ENCODE data around the gene RIC1.

- TF ChIP-seq EZH2 (IDR thresholded peaks at IDR 0.05) = no peak
- no peak for TF ChIP-seq POLR2AphosphoS5 (IDR thresholded peaks at IDR 0.05; ENCODE audit: borderline replicate concordance, low read depth, low read length)
- TF ChIP-seq FOXP2 (optimal IDR thresholded peaks at IDR 0.05; ENCODE audit: control extremely low read depth, extremely low read length, insufficient read depth) = no peak
Observed at GRCh38 chr9:5819174-5819573, 190.3 kb downstream of the RIC1 start.
